OCI-LY7 (cell line): ENCODE measurements around the gene ZDHHC17. TPM values are rescaled to one million over a fixed set of nuclear protein-coding genes. Genes with fewer than 3 reads are reported as not detected.

ENCODE experiments used
- BruUV-seq: library from RNA; stranded (reverse); fragments of 400-500 nt; replicated peaks from 2 replicates; lab custom pipeline; 2021; lab: Mats Ljungman, UMichigan
- CTCF ChIA-PET: fragments of 300-600 bp; sonication (Branson Sonifier 250); formaldehyde crosslinking; loops from one replicate; lab custom pipeline; 2022; ENCODE audit warnings: antibody characterized with exemption; ENCODE audit not compliant: unreplicated experiment; lab: Charles Lee
- POLR2A ChIA-PET: fragments of 300-600 bp; sonication (Branson Sonifier 250); formaldehyde crosslinking; loops from one replicate; lab custom pipeline; 2022; ENCODE audit warnings: antibody characterized with exemption; lab: Charles Lee
- DNase-seq: peaks from one replicate; pipeline ENCODE4 v3.0.0-alpha.2; 2015; ENCODE audit warnings: low spot score
- H2AFZ ChIP-seq: fragments of 200-600 bp; sonication (generic), shearing (Covaris generic); 2 replicates; pipeline ENCODE4 v1.6.1; 2014; ENCODE audit warnings: mild to moderate bottlenecking, antibody characterized with exemption, low read length, moderate library complexity
- H3K27ac ChIP-seq: fragments of 200-600 bp; sonication (generic); 2 replicates; pipeline ENCODE4 v1.5.1; 2014; ENCODE audit warnings: mixed run types, low read depth, mild to moderate bottlenecking, moderate library complexity, low read length, inconsistent platforms; ENCODE audit not compliant: poor library complexity, severe bottlenecking
- H3K36me3 ChIP-seq: fragments of 200-600 bp; sonication (generic); 2 replicates; pipeline ENCODE4 v1.6.1; 2014; ENCODE audit warnings: mild to moderate bottlenecking, antibody characterized with exemption, low read length, moderate library complexity, mixed read lengths; ENCODE audit not compliant: insufficient read depth
- H3K4me1 ChIP-seq: fragments of 200-600 bp; sonication (generic); 2 replicates; pipeline ENCODE4 v1.5.1; 2014; ENCODE audit warnings: mild to moderate bottlenecking, low read length; ENCODE audit not compliant: insufficient read depth, poor library complexity, severe bottlenecking
- H3K4me2 ChIP-seq: fragments of 200-600 bp; sonication (generic); 2 replicates; pipeline ENCODE4 v1.6.1; 2014; ENCODE audit warnings: mild to moderate bottlenecking, low read length
- H3K4me3 ChIP-seq: fragments of 200-600 bp; sonication (generic); 2 replicates; pipeline ENCODE4 v1.5.1; 2014; ENCODE audit warnings: mild to moderate bottlenecking, low read depth, low read length; ENCODE audit not compliant: poor library complexity, severe bottlenecking
- H3K79me2 ChIP-seq: fragments of 200-600 bp; sonication (generic); 2 replicates; pipeline ENCODE4 v1.6.1; 2016; ENCODE audit warnings: low read depth, mild to moderate bottlenecking, low read length, moderate library complexity, mixed read lengths; ENCODE audit not compliant: insufficient read depth
- H3K9me2 ChIP-seq: fragments of 200-600 bp; sonication (generic); 2 replicates; pipeline ENCODE4 v1.6.1; 2016; ENCODE audit warnings: mild to moderate bottlenecking, low read length, mixed read lengths; ENCODE audit not compliant: insufficient read depth
- H3K9me3 ChIP-seq: fragments of 200-600 bp; sonication (generic); 2 replicates; pipeline ENCODE4 v1.6.1; 2014; ENCODE audit warnings: mild to moderate bottlenecking, mixed run types, low read length, mixed read lengths
- H4K20me1 ChIP-seq: fragments of 200-600 bp; sonication (generic); 2 replicates; pipeline ENCODE4 v1.6.1; 2014; ENCODE audit warnings: mild to moderate bottlenecking, antibody characterized with exemption, low read length, moderate library complexity, mixed read lengths; ENCODE audit not compliant: insufficient read depth
- EZH2phosphoT487 ChIP-seq: fragments of 200-600 bp; sonication (generic); IDR thresholded peaks from 2 replicates; pipeline ENCODE4 v1.6.1; 2018; ENCODE audit warnings: low read depth, borderline replicate concordance, mild to moderate bottlenecking, mixed run types, antibody characterized with exemption, low read length, moderate library complexity, mixed read lengths
- intact Hi-C: fragments of 100-400 bp; cut with micrococcal nuclease; formaldehyde crosslinking; loops from one replicate; pipeline ENCODE4 v1.10.0; 2022; ENCODE audit not compliant: unreplicated experiment
- total RNA-seq, 2 experiments: library from RNA; depleted of rRNA in 1 of 2; stranded (reverse); fragments of >200 nt in 1 of 2; shearing (Covaris generic) in 1 of 2; gene quantifications; 2 replicates each; pipeline ENCODE4 v1.2.3, GENCODE V29; 2014 to 2022
- TF ChIP-seq, protein P1 (sequence below): fragments of 200-600 bp; sonication (generic); conservative IDR thresholded peaks from 2 replicates; pipeline ENCODE4 v1.5.1; 2014; ENCODE audit warnings: mild to moderate bottlenecking, antibody characterized with exemption, low read length, moderate library complexity, mixed read lengths

ZDHHC17 gene
- total RNA-seq, 2 experiments from 2014 or later, result 24.0 to 32.8 TPM

DNA sequence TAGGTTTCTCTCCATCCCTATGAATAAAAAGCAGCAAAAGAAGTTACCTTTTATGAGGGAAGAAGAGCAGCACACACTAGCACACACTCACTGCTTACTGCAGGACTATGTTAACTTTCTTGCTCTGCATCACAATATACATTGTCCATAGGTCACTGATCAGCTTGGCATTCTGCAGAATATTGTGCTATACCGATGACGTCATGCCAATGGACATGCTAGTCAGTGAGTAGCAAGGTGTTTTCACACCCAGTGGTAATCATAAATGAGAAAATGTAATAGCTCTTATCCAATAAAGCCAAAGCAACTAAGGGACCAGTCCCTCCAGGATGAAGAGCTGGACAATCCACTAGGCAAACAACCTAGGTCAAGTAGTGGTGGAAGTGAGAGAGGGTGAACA is 16.7 kb upstream of the ZDHHC17 start:
- Histone ChIP-seq H3K79me2 (no peaks in the 10 kb centered on the region), H2AFZ (no peak overlapping the region), H3K4me2 (no peak overlapping the region), H3K4me3 (no peak overlapping the region), H3K36me3 (no peaks in the 10 kb centered on the region), H3K27ac (no peak overlapping the region), H3K9me2 (no peaks in the 10 kb centered on the region), H3K4me1 (no peaks in the 10 kb centered on the region), H3K9me3 (no peaks in the 10 kb centered on the region), H4K20me1 (no peaks in the 10 kb centered on the region)
- ChIA-PET CTCF (no interaction called here), POLR2A (no interaction called here)
- no peak for DNase-seq
- no TSS peak for BruUV-seq
- intact Hi-C loops, result no loop called here
- TF ChIP-seq, protein P1, sequence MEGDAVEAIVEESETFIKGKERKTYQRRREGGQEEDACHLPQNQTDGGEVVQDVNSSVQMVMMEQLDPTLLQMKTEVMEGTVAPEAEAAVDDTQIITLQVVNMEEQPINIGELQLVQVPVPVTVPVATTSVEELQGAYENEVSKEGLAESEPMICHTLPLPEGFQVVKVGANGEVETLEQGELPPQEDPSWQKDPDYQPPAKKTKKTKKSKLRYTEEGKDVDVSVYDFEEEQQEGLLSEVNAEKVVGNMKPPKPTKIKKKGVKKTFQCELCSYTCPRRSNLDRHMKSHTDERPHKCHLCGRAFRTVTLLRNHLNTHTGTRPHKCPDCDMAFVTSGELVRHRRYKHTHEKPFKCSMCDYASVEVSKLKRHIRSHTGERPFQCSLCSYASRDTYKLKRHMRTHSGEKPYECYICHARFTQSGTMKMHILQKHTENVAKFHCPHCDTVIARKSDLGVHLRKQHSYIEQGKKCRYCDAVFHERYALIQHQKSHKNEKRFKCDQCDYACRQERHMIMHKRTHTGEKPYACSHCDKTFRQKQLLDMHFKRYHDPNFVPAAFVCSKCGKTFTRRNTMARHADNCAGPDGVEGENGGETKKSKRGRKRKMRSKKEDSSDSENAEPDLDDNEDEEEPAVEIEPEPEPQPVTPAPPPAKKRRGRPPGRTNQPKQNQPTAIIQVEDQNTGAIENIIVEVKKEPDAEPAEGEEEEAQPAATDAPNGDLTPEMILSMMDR, result no peak
- no peak for TF ChIP-seq EZH2phosphoT487

DNA sequence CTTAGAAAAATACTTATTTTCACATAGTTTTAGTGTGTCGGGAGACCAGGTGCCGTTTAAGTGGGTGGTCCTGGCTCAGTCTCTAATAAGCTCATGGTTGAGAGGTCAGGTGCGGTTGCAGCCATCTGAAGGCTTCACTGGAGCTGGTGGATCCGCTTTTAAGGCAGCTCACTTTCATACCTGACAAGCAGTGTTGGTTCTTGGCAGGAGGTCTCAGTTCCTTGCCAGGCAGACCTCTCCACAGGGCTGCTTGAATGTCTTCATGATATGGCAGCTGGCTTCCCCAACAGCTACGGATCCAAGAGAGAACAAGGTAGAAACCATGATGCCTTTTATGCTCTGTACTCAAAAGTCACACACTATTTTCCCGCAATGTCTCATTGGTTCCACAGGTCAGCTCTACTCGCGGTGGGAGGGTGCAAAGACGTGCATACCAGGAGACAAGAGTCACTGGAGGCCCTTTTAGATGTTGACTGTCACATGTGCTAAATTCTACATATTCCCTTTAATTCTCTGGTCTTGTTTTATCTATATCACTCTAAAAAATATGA is 8.0 kb upstream of the ZDHHC17 start:
- H3K4me1 ChIP-seq, result no peaks in the 10 kb centered on the region
- no peaks in the 10 kb centered on the region for H3K36me3 ChIP-seq
- H2AFZ ChIP-seq, result no peak overlapping the region
- no peak for TF ChIP-seq EZH2phosphoT487
- TF ChIP-seq, protein P1, result no peak
- H3K9me2 ChIP-seq, result no peaks in the 10 kb centered on the region
- DNase-seq, result no peak
- CTCF ChIA-PET, result no interaction called here
- H4K20me1 ChIP-seq, result no peaks in the 10 kb centered on the region
- no peaks in the 10 kb centered on the region for H3K79me2 ChIP-seq
- BruUV-seq, result no TSS peak
- H3K27ac ChIP-seq, result no peak overlapping the region
- H3K4me2 ChIP-seq, result no peak overlapping the region
- intact Hi-C loops, result no loop called here
- POLR2A ChIA-PET, result interaction anchor here (0.8 kb wide), 1 partner anchor 12 kb away, joined by 3 read pairs; no protein-coding TSS in a partner anchor
- no peak overlapping the region for H3K4me3 ChIP-seq
- no peaks in the 10 kb centered on the region for H3K9me3 ChIP-seq

DNA sequence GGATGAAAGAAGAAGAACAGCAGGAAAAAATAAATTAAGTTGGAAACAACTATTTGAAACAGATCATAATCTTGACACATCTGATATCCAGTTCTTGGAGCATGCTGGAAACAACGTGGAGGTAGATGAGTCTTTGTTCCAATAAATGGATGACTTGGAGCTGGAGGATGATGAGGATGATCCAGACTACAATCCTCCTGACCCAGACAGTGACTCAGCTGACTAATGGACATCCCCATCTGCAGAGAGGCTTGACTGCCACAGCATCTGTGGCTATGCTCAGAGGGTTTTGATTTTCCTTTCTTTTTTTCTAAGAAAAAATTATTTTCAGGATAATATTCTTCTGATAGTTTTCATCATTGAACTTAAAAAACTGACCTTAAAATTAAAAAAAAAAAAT is 6.2 kb upstream of the ZDHHC17 start:
- no peaks in the 10 kb centered on the region for H3K9me3 ChIP-seq
- no peak for TF ChIP-seq EZH2phosphoT487
- TF ChIP-seq, protein P1, result no peak
- no peaks in the 10 kb centered on the region for H3K9me2 ChIP-seq
- no peak for DNase-seq
- no peak overlapping the region for H3K27ac ChIP-seq
- no peak overlapping the region for H3K4me2 ChIP-seq
- no peaks in the 10 kb centered on the region for H4K20me1 ChIP-seq
- BruUV-seq, result no TSS peak
- H3K4me3 ChIP-seq, result no peak overlapping the region
- H2AFZ ChIP-seq, result no peak overlapping the region
- CTCF ChIA-PET, result no interaction called here
- no peaks in the 10 kb centered on the region for H3K36me3 ChIP-seq
- POLR2A ChIA-PET, result no interaction called here
- intact Hi-C loops, result no loop called here
- H3K79me2 ChIP-seq, result no peaks in the 10 kb centered on the region
- peaks cover 2% of the 10 kb centered on the region for H3K4me1 ChIP-seq
